Cortex of kidney (tissue), 1 donor: ENCODE measurements around the gene KRT27.
"Not testable (repeated sequence)": the region's sequence is repeated elsewhere in the genome, so short reads cannot be mapped to it uniquely, and the experiment has no call there.

Experiments
- DNase-seq: peaks from one replicate; lab custom pipeline; 2025; lab: John Stamatoyannopoulos, UW

Gene KRT27, protein sequence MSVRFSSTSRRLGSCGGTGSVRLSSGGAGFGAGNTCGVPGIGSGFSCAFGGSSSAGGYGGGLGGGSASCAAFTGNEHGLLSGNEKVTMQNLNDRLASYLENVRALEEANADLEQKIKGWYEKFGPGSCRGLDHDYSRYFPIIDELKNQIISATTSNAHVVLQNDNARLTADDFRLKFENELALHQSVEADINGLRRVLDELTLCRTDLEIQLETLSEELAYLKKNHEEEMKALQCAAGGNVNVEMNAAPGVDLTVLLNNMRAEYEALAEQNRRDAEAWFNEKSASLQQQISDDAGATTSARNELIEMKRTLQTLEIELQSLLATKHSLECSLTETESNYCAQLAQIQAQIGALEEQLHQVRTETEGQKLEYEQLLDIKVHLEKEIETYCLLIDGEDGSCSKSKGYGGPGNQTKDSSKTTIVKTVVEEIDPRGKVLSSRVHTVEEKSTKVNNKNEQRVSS

DNA sequence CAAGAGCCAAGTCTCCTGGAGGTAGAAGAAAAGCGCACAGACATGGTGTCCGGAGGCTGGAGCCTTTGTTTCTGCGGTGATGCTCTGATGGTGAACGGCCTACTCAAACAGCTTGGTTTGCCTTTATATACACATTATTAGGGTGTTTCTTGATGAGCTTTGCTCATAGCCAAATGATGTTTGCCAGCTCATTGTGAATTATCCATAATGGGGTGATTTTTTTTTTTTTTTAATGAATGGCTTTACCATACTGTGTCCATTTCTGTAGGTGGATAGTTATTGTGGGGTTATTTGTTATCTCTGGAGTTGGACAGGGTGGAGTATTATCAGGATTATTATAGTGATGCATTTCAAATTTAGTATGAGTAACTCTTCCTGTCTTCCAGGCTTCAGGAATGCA is at the start of gene KRT27:
Gene KRT27, minus strand, starts transcription at position 101 of the 400 bp plus-strand sequence. Its CDS starts 57 bp downstream, at position 44.
- DNase-seq: no peak

- DNase-seq: no peak
Measured at GRCh38 chr17:40830085-40830776, 47.9 kb upstream of the KRT27 start.

DNA sequence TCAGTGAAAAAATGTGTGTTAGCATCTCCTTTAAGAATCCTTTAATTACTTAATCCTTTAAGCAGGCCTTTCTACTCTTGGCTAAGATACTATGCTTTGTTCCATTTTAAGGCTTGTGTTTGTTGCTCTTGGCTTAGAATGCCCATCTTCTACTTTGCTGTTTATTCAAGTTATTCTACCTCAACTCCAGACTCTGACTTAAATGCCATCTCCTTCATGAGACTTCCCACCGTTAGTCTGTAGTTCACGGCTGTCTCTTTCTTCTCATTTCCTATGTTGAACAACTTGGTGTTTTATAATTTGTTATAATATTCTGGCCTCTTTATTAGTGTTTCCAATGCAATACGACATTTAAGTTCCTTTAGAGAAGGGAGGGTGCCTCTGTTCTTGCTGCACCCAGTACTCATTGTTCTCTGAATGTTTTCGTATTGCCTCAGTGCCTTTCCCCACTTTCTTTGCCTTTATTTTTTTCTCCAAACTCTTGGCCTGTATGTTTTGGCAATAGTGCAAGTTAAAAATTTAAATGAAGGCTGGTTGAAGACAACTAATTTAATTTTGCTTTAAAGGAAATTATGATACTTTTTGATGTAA is 46.2 kb upstream of the KRT27 start:
- no peak for DNase-seq

GRCh38 chr17:40827746-40828453 is 45.5 kb upstream of the KRT27 start:
- no peak for DNase-seq

GRCh38 chr17:40825599-40825998 is 43.2 kb upstream of the KRT27 start:
- DNase-seq: no peak

- DNase-seq: no peak
Measured at GRCh38 chr17:40824015-40824832, 41.9 kb upstream of the KRT27 start.

DNA sequence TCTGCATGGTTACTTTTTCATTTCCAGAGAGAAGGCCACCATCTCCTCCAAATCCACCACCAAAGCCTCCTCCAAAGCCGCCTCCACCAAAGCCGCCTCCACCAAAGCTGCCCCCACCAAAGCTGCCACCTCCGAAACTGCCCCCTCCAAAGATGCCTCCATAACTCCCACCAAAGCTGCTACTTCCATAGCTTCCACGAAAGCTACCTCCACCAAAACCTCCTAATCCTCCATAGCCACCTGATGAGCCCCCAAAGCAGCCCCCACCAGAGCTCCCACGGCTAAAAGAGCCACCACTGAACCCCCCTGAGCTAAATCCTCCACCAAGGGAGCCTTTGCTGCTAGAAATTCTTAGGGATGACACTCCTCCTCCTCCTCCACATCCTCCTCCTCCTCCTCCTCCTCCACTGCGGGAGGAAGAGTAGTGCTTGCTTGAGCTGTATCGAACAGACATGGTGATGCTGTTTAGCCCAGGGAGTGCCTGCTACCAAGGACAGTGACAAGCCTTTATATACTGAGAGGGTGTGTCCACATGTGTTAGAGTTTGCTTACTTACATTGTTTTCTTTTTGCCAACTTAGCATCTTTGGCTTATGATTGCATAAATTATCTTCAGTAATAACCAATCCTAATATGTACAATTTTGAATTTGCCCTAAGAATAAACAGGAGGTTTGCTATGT is 39.9 kb upstream of the KRT27 start, which contains the start of gene KRT10:
Gene KRT10, minus strand, starts transcription at position 483 of the 681 bp plus-strand sequence. Its CDS starts 29 bp downstream, at position 454.
- DNase-seq: no peak

GRCh38 chr17:40821536-40821935 is 39.2 kb upstream of the KRT27 start:
- DNase-seq: no peak

DNA sequence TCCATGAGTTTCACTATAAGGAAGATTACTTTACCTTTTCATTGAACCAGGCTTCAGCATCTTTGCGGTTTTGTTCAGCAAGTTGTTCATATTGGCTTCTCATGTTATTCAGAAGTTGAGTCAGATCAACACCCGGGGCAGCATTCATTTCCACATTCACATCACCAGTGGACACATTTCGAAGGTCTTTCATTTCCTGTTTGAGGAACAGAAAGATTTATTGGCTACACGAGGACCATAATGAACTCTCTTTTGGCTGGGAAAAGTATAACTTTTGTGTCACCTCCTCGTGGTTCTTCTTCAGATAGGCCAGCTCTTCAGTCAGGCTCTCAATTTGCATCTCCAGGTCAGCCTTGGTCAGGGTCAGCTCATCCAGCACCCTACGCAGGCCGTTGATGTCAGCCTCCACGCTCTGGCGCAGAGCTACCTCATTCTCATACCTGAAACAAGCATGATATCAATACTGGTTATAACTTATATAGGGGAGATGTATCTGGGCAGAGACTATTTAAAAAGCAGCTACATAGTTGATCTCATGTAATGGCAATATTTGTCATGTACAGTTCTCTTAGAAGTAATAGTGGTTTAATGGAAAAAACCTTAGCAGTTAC is 38.0 kb upstream of the KRT27 start:
- no peak for DNase-seq

DNA sequence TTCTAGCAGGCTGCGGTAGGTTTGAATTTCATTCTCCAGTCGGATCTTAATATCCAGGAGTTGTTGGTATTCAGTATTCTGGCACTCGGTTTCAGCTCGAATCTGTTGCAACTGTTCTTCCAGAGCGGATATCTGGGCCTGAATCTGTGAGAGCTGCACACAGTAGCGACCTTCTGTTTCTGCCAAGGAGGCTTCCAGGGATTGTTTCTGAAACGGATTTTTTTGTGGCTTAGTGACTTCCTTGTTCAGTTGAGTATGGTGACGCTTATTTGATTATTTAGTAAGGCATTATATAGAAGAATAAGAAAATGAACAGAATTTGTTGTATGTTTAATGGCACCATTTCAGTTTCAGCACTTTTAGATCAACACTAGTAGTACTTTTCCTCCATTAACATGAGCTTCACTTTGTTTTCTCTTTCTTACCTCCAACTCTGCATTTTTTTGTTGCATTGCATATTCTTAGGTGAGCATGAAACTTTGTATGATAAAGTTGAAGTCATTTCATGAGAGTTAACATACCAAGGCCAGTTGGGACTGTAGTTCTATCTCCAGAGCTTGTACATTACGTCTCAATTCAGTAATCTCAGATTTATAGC is 37.3 kb upstream of the KRT27 start:
- no peak for DNase-seq

DNA sequence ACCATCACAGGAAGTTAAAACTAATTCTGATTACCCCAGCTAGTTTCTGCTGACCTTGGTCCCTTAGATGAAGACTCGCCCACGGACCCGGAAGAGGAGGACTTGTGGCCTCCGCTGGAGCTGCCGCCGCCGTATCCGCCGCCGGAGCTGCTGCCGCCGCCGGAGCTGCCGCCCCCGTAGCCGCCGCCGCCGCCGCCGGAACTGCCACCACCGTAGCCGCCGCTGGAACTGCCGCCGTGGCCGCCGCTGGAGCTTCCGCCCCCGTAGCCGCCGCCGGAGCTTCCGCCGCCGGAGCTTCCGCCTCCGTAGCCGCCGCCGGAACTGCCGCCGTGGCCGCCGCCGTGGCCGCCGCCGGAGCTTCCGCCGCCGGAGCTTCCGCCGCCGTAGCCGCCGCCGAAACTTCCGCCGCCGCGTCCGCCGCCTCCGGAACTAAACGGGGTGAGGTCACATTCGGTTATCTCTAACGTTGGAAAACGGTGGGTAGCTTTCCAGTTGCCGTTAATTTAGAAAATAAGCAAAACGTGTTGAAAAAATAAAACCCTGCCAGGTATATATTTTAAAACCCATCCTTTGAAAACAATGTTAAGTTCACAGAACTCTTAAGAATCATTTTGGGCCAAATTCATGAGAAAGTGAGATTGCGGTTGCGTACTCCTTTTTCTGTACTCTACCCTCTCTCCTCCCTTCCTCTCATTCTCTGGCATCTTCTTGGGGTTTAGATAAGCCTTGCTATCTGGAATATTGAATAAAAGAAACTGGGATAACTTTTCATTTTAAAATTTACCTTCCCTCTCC is 36.6 kb upstream of the KRT27 start:
- no peak for DNase-seq

- DNase-seq: no peak
Measured at GRCh38 chr17:40818343-40818732, 36.0 kb upstream of the KRT27 start.

- DNase-seq: no peak
Measured at GRCh38 chr17:40817103-40817682, 34.8 kb upstream of the KRT27 start.

GRCh38 chr17:40816569-40816968 is 34.2 kb upstream of the KRT27 start:
- no peak for DNase-seq

DNA sequence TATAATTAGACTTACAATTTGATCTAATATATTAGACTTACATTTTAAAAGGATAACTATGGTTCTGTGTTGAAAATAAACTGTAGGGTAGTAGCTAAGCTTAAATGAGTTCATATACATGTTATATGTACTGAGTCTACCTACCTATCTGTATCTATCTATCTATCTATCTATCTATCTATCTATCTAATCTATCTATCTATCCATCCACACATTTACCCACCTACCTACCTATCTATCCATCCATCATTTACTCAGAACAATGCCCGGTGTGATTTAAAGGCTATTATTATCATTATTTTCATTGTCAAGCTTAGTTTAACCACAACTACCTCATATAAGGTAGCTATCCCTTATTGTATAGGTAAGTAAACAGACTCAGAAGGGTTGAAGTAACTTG is 33.0 kb upstream of the KRT27 start:
- no peak for DNase-seq

GRCh38 chr17:40814657-40815056 is 32.3 kb upstream of the KRT27 start:
- not testable (repeated sequence) for DNase-seq

GRCh38 chr17:40813804-40814203 is 31.5 kb upstream of the KRT27 start:
- no peak for DNase-seq

DNA sequence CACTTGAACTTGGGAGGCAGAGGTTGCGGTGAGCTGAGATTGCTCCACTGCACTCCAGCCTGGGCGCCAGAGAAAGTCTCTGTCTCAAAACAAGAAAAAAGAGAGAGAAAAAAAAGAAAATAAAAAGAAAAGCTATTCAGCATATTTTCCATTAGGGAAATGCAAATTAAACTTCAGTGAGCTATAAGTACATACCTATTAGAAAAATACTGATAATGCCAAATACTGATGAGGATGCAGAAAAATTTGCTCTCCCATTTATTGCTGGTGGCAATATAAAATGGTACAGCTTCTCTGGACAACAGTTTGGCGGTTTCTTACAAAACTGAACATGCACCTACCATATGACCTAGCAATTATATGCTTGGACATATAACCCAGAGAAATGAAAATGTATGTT is 30.3 kb upstream of the KRT27 start:
- DNase-seq: no peak

- DNase-seq: no peak
Measured at GRCh38 chr17:40810494-40810893, 28.1 kb upstream of the KRT27 start.
